ENCODE results near the gene PTGES3L.

DNA sequence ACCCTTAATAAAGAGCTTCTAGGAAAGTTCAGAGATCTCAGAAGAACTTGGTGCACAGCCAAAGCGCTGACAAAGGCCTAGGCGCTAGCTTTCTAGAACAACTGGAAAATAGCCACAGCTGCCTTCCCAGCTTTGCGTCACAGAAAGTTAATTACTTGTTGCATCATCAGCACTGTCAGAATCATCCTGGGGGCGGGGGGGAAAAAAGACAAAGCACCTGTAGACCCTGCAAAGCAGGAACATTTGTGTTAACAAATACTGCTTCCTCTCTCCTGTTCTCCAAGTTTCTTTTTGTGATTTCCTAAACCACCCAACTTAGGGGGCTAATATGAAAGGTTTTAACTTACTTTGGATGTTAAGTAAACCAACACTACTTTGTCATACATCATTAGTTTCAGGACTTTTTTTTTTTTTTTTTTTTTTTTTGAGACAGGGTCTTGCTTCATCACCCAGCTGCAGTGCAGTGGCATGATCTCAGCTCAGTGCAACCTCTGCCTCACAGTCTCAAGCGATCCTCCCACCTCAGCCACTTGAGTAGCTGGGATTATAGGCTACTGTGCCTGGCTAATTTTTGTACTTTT lies 10.8 kb downstream of the PTGES3L start:
- TF ChIP-seq CTCF (optimal IDR thresholded peaks at IDR 0.05 in 1 of 3, IDR thresholded peaks at IDR 0.05 in 1 of 3, conservative IDR thresholded peaks at IDR 0.05 in 1 of 3; ENCODE audit: extremely low read depth in 1 of 3, insufficient read depth in 2 of 3, low read length in 3 of 3) (no peak), EZH2 (IDR thresholded peaks at IDR 0.05; ENCODE audit: low read length) (no peak)
